GM21360 (cell line): Measurements from ENCODE around the gene MCMBP.
"Not testable (repeated sequence)": the region's sequence is repeated elsewhere in the genome, so short reads cannot be mapped to it uniquely, and the experiment has no call there.

Experiments used
- ATAC-seq: cut with Tn5 transposase; IDR thresholded peaks from one replicate; pipeline ENCODE4 v1.9.1; 2021; ENCODE audit warnings: mild to moderate bottlenecking, moderate library complexity; ENCODE audit not compliant: unreplicated experiment

Gene MCMBP, protein sequence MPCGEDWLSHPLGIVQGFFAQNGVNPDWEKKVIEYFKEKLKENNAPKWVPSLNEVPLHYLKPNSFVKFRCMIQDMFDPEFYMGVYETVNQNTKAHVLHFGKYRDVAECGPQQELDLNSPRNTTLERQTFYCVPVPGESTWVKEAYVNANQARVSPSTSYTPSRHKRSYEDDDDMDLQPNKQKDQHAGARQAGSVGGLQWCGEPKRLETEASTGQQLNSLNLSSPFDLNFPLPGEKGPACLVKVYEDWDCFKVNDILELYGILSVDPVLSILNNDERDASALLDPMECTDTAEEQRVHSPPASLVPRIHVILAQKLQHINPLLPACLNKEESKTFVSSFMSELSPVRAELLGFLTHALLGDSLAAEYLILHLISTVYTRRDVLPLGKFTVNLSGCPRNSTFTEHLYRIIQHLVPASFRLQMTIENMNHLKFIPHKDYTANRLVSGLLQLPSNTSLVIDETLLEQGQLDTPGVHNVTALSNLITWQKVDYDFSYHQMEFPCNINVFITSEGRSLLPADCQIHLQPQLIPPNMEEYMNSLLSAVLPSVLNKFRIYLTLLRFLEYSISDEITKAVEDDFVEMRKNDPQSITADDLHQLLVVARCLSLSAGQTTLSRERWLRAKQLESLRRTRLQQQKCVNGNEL

DNA sequence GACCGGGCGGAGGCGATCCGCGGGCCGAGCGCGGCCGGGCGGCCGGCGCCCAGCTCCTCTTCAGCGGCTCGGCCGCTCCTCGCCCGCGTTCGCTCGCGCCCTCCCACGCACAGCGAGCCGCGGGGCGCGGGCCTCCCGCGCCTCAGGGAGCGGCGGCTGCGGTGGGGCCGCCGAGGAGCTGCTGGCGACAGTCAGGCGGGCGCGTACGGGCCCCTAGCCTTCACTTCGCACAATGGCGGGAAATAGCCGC, at the start of gene MCMBP:
TSS of gene MCMBP (minus strand) at position 234 of the 250 bp plus-strand sequence. CDS start 259 bp downstream, outside the sequence.
- no peak for ATAC-seq

DNA sequence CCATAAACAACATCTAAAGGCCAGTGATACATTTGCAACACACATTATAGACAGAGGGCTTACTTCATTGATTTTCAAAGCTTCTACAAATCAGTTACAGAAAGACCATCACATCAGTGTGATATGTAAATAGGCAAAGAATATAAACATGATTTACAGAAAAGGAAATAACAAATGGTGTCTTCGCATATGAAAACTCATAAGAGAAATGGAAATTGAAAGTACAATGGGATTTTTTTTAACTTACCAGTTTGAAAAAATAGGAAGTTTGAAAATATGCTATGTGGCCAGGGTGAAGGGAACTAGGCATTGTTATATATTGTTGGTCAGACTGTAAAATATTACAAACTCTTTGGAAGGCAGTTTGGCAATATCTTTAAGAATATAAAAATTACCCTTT, 47.2 kb upstream of the MCMBP start:
- peak; percentile 70 for ATAC-seq

DNA sequence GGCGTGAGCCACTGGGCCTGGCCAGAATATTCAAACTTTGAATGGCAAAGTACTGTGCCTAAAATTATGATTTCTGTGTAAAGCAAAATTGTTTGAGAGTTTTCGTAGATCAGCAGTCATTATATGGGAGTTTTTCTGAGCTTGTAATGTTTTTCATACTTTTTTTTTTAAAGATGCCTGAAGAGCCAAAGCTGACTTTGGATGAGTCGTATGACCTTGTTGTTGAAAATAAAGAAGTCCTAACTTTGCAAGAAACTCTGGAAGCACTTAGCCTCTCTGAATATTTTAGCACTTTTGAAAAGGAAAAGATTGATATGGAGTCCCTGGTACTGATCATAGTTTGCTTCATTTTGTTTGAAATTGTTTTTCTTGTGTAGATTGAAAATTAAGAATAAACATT, 46.6 kb upstream of the MCMBP start:
- ATAC-seq, result no peak

DNA sequence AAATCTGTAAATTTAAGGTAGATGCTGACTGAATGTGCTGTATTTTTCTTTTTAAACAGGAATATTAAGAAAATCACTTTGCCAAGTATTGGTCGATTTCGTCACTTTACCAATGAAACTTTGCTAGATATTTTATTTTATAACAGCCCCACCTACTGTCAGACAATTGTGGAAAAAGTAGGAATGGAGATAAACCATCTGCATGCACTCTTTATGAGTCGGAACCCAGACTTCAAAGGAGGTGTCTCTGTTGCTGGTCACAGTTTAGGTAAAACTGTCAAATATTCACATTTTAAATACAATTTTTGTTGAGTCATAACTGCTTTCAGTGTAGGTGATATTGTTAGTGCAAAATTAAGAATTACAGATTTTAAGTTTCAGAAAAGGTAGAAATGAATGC, 45.1 kb upstream of the MCMBP start:
- ATAC-seq, result no peak

DNA sequence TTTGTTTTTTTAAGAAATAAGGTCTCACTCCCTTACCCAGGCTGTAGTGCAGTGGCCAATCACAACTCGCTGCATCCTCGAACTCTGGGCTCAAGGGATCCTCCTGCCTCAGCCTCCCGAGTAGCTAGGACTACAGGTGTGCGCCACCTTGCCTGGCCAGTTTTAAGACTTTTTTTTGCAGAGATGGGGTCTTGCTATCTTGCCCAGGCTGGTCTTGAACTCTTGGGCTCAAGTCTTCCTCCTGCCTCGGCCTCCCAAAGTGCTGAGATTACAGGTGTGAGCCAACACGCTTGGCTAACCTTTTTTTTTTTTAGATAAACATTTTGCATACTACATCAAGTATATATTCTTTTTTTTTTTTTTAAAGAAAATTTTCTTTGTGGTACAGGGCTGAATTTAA, 38.0 kb upstream of the MCMBP start:
- ATAC-seq, result no peak

DNA sequence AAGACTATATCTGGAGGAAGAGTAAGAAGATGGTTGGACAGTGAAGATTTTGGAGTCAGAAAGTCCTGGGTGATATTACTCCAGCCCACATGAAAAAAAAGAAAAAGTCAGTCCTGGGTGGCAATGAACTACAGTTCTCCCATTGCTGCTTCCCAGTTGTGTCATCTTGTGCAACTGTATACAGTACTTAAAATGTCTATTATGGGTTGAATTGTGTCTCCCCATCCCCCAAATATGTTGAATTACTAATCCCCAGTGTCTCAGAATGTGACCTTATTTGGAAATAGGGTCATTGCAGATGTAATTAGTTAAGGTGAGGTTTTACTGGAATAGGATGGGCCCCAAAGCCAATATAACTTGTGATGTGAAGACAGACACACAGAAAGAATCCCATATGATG, 35.5 kb upstream of the MCMBP start:
- no peak for ATAC-seq

DNA sequence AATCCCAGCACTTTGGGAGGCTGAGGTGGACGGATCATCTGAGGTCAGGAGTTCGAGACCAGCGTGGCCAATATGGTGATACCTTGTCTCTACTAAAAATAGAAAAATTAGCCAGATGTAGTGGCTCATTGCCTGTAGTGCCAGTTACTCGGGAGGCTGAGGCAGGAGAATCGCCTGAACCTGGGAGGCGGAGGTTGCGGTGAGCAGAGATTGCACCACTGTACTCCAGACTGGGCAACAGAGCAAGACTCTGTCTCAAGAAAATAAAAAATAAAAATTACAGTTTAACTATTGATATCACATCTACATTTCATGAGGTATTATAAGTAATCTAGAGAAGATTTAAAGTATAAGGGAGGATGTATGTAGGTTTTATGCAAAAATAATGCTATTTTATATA, 35.1 kb upstream of the MCMBP start:
- ATAC-seq, result not testable (repeated sequence)

DNA sequence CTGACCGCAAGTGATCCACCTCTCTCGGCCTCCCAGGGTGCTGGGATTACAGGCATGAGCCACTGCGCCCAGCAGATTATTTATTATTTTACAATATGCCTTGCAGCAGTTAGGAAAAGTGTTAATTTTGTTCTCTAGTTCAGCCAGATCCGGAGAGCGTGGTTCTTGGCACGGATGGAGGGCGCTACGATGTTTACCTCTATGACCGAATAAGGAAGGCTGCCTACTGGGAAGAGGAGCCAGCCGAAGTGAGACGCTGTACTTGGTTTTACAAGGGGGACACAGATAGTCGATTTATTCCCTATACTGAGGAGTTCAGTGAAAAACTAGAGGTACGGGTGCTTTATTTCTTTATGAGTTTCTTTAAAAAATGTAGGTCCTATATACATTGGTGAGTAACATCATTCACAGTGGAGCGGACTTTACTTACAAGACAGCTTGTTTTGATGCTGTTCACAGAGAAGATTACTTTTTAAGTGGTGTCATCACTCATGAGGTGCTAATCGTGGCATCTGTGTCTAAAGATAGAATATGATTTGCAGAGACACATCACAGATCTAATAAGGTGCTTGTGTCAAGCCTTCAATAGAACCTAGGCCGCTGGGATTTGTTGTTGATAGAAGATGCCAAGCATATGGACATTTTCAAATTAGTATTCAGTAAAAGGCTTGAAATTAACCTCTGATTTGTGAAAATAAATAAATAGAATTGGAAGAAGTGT, 31.5 kb upstream of the MCMBP start:
- ATAC-seq, result no peak

DNA sequence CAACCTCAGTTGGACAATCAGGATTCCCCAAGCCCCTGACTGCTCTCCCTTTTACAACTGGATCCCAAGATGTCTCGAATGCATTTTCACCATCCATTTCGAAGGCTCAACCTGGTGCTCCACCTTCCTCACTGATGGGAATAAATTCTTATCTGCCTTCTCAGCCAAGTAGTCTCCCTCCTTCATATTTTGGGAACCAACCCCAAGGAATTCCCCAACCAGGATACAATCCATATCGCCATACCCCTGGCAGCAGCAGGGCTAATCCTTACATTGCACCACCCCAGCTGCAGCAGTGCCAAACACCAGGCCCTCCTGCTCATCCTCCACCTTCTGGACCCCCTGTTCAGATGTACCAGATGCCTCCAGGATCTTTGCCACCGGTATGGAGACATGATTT, 25.9 kb upstream of the MCMBP start:
- ATAC-seq, result no peak

DNA sequence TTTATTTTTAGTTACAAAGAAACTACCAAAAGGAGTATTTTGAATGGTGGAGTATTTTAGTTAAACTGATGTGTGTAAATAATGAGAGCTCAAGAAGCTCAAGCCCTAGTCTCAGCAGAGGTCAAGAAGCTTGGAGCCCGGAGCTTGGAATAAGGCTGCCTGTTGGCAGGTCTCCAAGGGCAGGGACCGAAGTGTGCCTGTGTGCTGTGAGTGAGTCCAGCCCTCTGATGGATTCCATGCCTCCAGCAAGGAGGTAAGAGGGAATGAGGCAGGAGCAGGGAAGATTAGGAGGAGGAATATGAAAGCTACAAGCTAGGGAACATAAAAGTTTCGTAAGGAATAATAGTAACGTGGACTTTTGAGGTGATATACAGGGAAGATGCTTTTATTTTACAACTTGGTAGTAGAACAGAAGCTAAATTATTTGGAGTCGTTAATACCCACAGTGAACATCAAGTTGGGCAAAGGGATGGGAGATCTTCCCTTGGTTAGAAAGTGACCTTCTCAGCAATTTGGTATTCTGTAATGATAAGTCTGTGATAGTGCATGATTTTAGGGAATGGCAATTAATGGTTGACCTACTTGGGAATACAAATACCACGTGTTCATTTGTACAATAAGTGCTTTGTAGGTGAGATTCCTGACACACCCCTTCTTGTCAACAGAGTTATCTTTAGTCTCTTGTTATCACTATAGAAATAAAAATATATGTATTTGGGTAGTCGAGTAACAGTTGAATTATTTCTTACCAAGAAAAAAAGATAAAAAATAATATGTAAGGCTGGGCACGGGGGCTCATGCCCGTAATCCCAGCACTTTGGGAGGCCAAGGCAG, 24.5 kb upstream of the MCMBP start:
- no peak for ATAC-seq

DNA sequence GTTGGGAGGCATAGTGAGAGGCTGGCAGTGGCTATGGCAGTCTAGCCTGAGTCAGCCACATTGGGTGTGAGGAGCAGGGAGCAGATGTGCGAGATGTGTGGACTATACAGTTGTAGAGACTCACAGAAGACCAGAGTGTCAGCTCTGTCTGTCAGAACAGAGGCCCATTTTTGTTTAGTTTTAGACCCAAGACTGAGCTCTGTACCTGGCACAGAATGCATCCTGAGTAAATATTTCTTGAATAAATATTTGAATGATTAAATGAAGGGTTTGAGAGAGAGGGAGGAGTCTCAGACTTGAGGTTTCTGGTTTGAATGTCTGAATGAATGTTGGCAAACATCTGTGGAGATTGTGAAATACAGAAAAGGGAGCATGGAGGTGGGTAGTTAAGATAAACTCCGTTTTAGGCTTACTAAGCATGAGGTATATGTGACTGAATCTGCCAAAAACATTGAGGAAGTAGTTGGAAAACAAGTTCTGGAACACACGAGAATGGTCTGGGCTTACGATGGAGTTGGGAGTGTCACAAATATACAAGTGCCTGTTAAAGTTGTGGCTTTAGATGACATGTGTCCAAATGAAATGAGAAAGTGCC, 23.5 kb upstream of the MCMBP start:
- ATAC-seq, result no peak

DNA sequence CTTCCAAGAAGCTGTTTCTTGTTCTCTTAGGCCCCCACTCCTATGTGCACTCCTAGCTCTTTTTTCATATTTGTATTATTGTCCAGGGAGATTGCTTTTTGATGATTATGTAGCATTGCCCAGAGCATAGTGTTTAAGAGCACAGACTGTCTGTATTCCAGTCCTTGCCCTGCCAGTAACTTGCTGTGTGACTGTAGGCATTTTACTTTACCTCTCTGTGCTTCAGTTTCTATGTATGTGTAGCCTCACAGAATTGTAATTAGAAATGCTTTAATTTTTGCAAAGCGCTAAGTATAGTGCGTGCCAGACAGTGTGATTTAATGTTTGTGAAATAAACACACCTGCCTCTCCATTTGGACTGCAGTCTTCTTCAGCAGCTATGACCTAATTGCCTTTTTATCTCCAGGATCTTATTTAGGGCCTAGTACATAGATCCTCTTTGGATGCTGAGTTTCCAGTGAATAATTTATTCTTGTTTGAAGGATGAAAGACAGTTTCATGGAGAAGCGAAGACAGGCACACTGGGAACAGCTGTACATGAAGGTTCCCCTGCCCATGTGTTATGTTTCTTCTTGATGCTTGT, 21.3 kb upstream of the MCMBP start:
- no peak for ATAC-seq

DNA sequence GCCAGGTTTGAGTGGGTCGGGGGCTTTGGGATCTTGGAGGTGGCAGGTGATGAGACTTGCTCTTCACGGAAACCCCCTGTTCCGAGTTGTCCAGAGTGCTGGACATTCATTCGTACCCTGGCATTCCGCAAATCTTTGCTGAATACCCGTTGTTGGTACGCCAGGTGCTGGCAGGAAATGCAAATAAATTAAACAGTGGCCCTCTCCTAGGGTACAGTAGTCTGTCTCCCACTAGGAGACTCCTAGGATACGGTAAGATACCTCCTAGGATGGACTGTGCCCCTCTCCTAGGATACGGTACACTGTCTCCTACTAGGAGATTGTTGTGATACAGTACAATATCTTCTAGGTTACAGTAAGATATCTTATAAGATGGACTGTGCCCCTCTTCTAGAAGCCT, 20.4 kb upstream of the MCMBP start:
- no peak for ATAC-seq

DNA sequence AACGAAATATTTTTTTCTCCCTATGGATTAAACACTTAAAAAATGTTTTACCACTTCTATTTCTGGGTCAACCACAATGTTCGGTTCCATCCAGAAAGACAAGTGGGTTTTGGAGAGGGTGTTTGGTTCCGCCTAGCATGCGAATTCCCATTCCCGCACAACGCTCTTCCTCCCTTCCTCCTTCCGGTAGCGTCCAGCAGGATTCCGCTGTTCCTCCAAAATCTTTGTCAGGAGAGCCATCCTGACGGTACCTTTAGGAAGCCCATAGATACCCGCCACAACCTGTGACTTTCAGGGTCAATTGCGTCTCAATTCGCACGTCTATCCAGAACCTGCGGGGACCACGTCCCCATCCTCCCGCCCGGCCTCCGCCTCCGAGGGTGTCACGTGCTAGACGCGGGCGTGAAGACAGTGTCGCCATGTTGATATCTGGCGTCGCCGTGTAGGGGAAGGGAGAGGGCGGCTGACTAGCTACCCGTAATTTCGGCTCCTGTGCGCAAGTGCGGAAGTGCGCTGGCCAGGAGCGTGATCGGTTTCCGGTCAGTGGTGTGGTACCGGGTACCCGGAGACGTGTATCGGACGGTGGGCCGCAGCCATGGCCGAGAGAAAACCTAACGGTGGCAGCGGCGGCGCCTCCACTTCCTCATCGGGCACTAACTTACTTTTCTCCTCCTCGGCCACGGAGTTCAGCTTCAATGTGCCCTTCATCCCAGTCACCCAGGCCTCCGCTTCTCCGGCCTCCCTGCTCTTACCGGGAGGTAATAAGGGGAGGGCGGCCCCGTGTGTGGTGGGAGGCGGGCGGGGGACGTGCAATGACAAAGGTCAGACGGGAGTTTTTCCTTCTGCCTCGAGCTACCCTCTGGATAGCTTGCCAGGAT, 19.8 kb upstream of the MCMBP start, which contains the start of gene SEC23IP:
TSS of gene SEC23IP (plus strand) at position 543 of the 878 bp plus-strand sequence. CDS start at position 596, 53 bp downstream.
- peak; percentile 98 for ATAC-seq

DNA sequence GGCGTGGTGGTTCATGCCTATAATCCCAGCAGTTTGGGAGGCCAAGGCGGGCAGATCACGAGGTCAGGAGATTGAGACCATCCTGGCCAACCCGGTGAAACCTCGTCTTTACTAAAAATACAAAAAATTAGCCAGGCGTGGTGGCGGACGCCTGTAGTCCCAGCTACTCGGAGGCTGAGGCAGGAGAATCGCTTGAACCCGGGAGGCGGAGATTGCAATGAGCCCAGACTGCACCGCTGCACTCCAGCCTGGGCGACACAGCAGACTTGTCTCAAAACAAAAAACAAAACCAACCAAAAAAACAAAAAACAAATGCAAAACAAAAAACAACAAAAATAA, 19.2 kb upstream of the MCMBP start:
- not testable (repeated sequence) for ATAC-seq

DNA sequence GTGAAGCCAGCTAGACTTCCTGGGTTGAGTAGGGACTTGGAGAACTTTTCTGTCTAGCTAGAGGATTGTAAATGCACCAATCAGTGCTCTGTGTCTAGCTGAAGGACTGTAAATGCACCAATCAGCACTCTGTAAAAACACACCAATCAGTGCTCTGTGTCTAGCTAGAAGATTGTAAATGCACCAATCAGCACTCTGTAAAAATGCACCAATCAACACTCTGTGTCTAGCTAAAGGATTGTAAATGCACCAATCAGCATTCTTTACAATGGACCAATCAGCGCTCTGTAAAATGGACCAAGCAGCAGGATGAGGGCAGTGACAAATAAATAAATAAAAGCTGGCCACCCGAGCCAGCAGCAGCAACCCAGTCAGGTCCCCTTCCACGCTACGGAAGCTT, 17.7 kb upstream of the MCMBP start:
- ATAC-seq, result not testable (repeated sequence)

DNA sequence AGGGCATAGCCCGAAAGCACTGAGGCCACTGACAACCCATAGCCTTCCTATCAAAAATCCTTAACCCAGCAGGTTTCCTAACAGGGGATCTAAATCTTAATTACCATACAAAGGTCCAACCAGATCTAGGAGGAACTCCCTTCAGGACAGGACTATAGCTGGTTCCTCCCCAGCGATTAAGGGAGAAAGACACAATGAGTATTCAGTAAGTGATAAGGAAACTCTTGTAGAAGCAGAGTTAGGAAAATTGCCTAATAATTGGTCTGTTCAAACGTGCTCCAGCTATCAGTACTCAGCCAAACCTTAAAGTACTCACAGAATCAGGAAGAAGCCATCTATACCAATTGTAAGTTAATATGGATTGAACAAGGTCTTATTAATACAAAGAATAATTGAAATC, 16.6 kb upstream of the MCMBP start:
- not testable (repeated sequence) for ATAC-seq

DNA sequence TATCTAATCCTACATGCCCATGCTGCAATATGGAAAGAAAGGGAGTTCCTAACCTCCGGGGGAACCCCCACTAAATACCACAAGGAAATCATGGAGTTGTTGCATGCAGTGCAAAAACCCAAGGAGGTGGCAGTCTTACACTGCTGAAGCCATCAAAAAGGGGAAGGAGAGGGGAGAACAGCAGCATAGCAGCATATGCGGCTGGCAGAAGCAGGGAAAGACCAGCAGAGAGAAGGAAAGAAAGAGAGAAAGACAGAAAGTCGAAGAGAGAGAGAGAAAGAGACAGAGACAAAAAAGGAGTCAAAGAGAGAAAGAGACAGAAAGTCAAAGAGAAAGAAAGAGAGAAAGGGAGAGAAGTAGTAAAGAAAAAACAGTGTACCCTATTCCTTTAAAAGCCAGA, 16.1 kb upstream of the MCMBP start:
- ATAC-seq, result not testable (repeated sequence)

DNA sequence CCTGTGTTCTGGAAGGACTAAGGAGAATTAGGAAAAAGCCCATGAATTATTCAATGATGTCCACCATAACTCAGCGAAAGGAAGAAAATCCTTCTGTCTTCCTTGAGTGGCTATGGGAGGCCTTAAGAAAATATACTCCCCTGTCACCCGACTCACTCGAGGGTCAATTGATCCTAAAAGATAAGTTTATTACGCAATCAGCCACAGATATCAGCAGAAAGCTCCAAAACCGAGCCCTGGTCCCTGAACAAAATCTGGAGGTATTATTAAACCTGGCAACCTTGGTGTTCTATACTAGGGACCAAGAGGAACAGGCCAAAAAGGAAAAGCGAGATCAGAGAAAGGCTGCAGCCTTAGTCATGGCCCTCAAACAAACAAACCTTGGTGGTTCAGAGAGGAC, 13.4 kb upstream of the MCMBP start:
- not testable (repeated sequence) for ATAC-seq
